CD8-positive, alpha-beta memory T cell (primary cell): ENCODE measurements around the gene NEDD4L. TPM values are rescaled to one million over a fixed set of nuclear protein-coding genes. Genes with fewer than 3 reads are reported as not detected.
"Not testable (repeated sequence)": the region's sequence is repeated elsewhere in the genome, so short reads cannot be mapped to it uniquely, and the experiment has no call there.

Experiments used
- CTCF ChIA-PET: fragments of 350-600 bp; sonication (Branson Sonifier 250); formaldehyde crosslinking; loops from one replicate; lab custom pipeline; 2021; ENCODE audit warnings: antibody characterized with exemption; lab: Charles Lee
- POLR2A ChIA-PET: fragments of 350-600 bp; sonication (Branson Sonifier 250); formaldehyde crosslinking; loops from one replicate; lab custom pipeline; 2021; ENCODE audit warnings: antibody characterized with exemption; lab: Charles Lee
- DNase-seq, 5 donors: peaks; one replicate each; pipeline versions ENCODE4 v3.0.0 to v3.0.0-alpha.2; 2020 to 2022; ENCODE audit warnings: mixed read lengths in 1 of 5
- H3K27ac ChIP-seq: one replicate; pipeline ENCODE4 v1.7.0; 2013; ENCODE audit warnings: low read depth, mild to moderate bottlenecking, low read length, moderate library complexity
- H3K27me3 ChIP-seq: 2 replicates; pipeline ENCODE4 v1.7.0; 2013; ENCODE audit warnings: low read length, mild to moderate bottlenecking; ENCODE audit not compliant: insufficient read depth, poor library complexity, severe bottlenecking
- H3K36me3 ChIP-seq: 2 replicates; pipeline ENCODE4 v1.7.0; 2013; ENCODE audit warnings: mild to moderate bottlenecking, low read length, moderate library complexity; ENCODE audit not compliant: insufficient read depth
- H3K4me1 ChIP-seq: 2 replicates; pipeline ENCODE4 v1.7.0; 2013; ENCODE audit warnings: mild to moderate bottlenecking, low read length, moderate library complexity; ENCODE audit not compliant: insufficient read depth
- H3K4me3 ChIP-seq: 2 replicates; pipeline ENCODE4 v1.7.0; 2013; ENCODE audit warnings: mild to moderate bottlenecking, low read length
- H3K9me3 ChIP-seq: 2 replicates; pipeline ENCODE4 v1.7.0; 2013; ENCODE audit warnings: mild to moderate bottlenecking, low read length
- H3K27ac Mint-ChIP-seq, 8 donors: one replicate each; pipeline ENCODE4 v1.8.0; 2020 to 2021; ENCODE audit warnings: mixed read lengths in 8 of 8, mild to moderate bottlenecking in 6 of 8, inconsistent platforms in 3 of 8, moderate library complexity in 3 of 8
- H3K27me3 Mint-ChIP-seq, 2 donors: one replicate each; pipeline ENCODE4 v1.8.0; 2020 to 2021; ENCODE audit warnings: mixed read lengths in 2 of 2, mild to moderate bottlenecking in 1 of 2, moderate library complexity in 1 of 2
- H3K36me3 Mint-ChIP-seq, 3 donors: one replicate each; pipeline ENCODE4 v1.8.0; 2020 to 2021; ENCODE audit warnings: mixed read lengths in 3 of 3, inconsistent platforms in 1 of 3, mild to moderate bottlenecking in 1 of 3
- H3K4me1 Mint-ChIP-seq, 3 donors: one replicate each; pipeline ENCODE4 v1.8.0; 2020 to 2021; ENCODE audit warnings: mixed read lengths in 3 of 3, inconsistent platforms in 1 of 3, mild to moderate bottlenecking in 1 of 3
- H3K4me3 Mint-ChIP-seq, 7 donors: one replicate each; pipeline ENCODE4 v1.8.0; 2020 to 2021; ENCODE audit warnings: mixed read lengths in 7 of 7, mild to moderate bottlenecking in 6 of 7, moderate library complexity in 4 of 7, inconsistent platforms in 2 of 7
- H3K9me3 Mint-ChIP-seq, 5 donors: one replicate each; pipeline ENCODE4 v1.8.0; 2020 to 2022; ENCODE audit warnings: mixed read lengths in 5 of 5, mild to moderate bottlenecking in 3 of 5, moderate library complexity in 2 of 5, inconsistent platforms in 1 of 5
- polyA plus RNA-seq: library from polyadenylated mRNA; unstranded; fragments of 300-500 nt; fragmentation: Illumina TruSeq; gene quantifications from one replicate; pipeline ENCODE4 v1.2.3, GENCODE V29; 2021
- total RNA-seq, 2 experiments: library from RNA; stranded (reverse); gene quantifications; one replicate each; pipeline ENCODE4 v1.2.3, GENCODE V29; 2021

Gene NEDD4L
- total and polyA plus RNA-seq, 3 experiments from 2014 or later, result 1.4 to 4.1 (median 3.0) TPM

DNA sequence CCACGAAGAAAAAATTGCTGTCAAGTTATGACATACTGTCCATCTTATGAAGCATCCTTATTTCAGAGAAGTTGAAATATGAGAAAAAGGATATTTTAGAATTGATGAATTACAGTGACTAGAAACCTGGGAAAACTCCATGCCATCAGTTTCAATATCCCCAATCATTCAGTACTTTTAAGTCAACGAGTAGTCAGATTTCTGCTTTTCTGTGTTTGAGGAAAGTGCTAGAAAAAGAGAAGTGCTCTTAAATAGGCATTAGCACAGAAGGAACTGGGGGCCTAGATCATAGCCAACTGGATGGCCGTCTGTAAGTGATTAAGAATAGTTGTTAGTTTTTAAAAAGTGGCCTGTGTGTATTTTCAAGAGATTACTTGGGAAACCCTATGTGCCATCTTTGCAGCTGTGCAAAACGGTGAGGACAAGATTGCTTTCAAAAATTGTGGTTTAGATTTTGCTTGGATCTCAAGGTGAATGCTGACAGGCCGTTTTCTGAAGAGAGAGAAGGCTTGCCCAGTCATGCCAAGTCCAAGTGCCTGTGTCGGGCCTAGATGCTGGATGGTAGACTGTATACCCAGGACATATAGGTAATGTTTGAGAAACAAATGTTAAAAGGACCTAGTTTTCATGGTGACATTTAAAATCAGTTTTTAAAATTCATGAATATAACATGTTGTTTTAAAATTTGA, 5.1 kb downstream of the NEDD4L start:
- Histone ChIP-seq H3K27me3 (no peaks in the 10 kb centered on the region), H3K36me3 (no peaks in the 10 kb centered on the region), H3K4me1 (peaks cover 5% of the 10 kb centered on the region), H3K9me3 (no peaks in the 10 kb centered on the region), H3K4me3 (no peak overlapping the region), H3K27ac (no peak overlapping the region)
- CTCF ChIA-PET, result no interaction called here
- Mint-ChIP-seq H3K9me3 (no peaks in the 10 kb centered on the region), H3K36me3 (peaks cover 0 to 1% (median 0%) of the 10 kb centered on the region in 3 donors), H3K27me3 (peaks cover 5 to 21% of the 10 kb centered on the region in 2 donors), H3K4me3 (peak overlapping the region in 1 of 7 donors; percentile 35), H3K27ac (no peak overlapping the region), H3K4me1 (peaks cover 16 to 19% (median 18%) of the 10 kb centered on the region in 3 donors)
- no peak for DNase-seq
- POLR2A ChIA-PET, result no interaction called here

DNA sequence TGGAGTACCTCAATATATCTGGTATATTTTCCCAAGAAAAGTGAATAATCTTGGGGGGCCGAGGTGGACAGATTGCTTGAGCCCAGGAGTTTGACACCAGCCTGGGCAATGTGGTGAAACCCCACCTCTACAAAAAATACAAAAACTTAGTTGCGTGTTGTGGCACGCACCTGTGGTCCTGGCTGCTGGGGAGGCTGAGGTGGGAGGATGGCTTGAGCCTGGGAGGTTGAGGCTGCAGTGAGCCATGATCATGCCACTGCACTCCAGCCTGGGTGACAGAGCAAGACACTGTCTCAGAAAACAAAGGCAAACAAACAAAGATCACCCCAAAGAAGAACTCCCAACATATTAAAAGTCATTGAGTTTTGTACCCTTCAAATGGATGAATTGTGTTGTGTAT, 6.9 kb downstream of the NEDD4L start:
- CTCF ChIA-PET, H3K4me3 Mint-ChIP-seq, DNase-seq, H3K4me1 Mint-ChIP-seq, H3K27ac Mint-ChIP-seq, H3K27ac ChIP-seq, H3K9me3 ChIP-seq, H3K9me3 Mint-ChIP-seq, H3K36me3 ChIP-seq, H3K4me3 ChIP-seq, H3K27me3 ChIP-seq, H3K36me3 Mint-ChIP-seq, POLR2A ChIA-PET, H3K4me1 ChIP-seq: not testable (repeated sequence)
- peaks cover under 1 to 13% of the 10 kb centered on the region in 2 donors for H3K27me3 Mint-ChIP-seq

GRCh38 chr18:58051765-58052460, 7.9 kb downstream of the NEDD4L start:
- peaks cover 0 to 6% (median 4%) of the 10 kb centered on the region in 3 donors for H3K4me1 Mint-ChIP-seq
- H3K27me3 ChIP-seq, result no peaks in the 10 kb centered on the region
- DNase-seq, result no peak
- H3K4me3 ChIP-seq, result no peak overlapping the region
- ChIA-PET POLR2A (no interaction called here), CTCF (no interaction called here)
- no peaks in the 10 kb centered on the region for H3K4me1 ChIP-seq
- H3K36me3 ChIP-seq, result no peaks in the 10 kb centered on the region
- H3K36me3 Mint-ChIP-seq, result peaks cover 0 to 2% (median 0%) of the 10 kb centered on the region in 3 donors
- H3K27ac ChIP-seq, result no peak overlapping the region
- no peak overlapping the region for H3K4me3 Mint-ChIP-seq
- no peaks in the 10 kb centered on the region for H3K9me3 ChIP-seq
- H3K27me3 Mint-ChIP-seq, result peaks cover 2 to 9% of the 10 kb centered on the region in 2 donors
- peak overlapping the region in 1 of 8 donors; percentile 1 for H3K27ac Mint-ChIP-seq
- H3K9me3 Mint-ChIP-seq, result no peaks in the 10 kb centered on the region

- POLR2A ChIA-PET, result no interaction called here
- no peaks in the 10 kb centered on the region for H3K36me3 ChIP-seq
- H3K4me3 ChIP-seq, result no peak overlapping the region
- no peaks in the 10 kb centered on the region for H3K4me1 ChIP-seq
- Mint-ChIP-seq H3K4me3 (no peak overlapping the region), H3K4me1 (peaks cover 0 to 6% (median 4%) of the 10 kb centered on the region in 3 donors), H3K9me3 (no peaks in the 10 kb centered on the region), H3K27ac (no peak overlapping the region), H3K27me3 (peaks cover 2 to 4% of the 10 kb centered on the region in 2 donors), H3K36me3 (peaks cover 0 to 2% (median 0%) of the 10 kb centered on the region in 3 donors)
- no peak for DNase-seq
- H3K9me3 ChIP-seq, result no peaks in the 10 kb centered on the region
- H3K27ac ChIP-seq, result no peak overlapping the region
- H3K27me3 ChIP-seq, result no peaks in the 10 kb centered on the region
- CTCF ChIA-PET, result no interaction called here
These were observed 8.9 kb downstream of the NEDD4L start for GRCh38 chr18:58052960-58053359.

- CTCF ChIA-PET, result interaction anchor here (1.3 kb wide), 1 partner anchor 10 kb away, joined by 3 read pairs; the partner anchor contains the start of gene NEDD4L
- H3K27me3 Mint-ChIP-seq, result peaks cover 2 to 4% of the 10 kb centered on the region in 2 donors
- Histone ChIP-seq H3K4me3 (no peak overlapping the region), H3K9me3 (no peaks in the 10 kb centered on the region), H3K4me1 (no peaks in the 10 kb centered on the region), H3K27ac (no peak overlapping the region), H3K36me3 (no peaks in the 10 kb centered on the region), H3K27me3 (no peaks in the 10 kb centered on the region)
- no peak overlapping the region for H3K4me3 Mint-ChIP-seq
- POLR2A ChIA-PET, result no interaction called here
- peaks cover 0 to 6% (median 4%) of the 10 kb centered on the region in 3 donors for H3K4me1 Mint-ChIP-seq
- H3K9me3 Mint-ChIP-seq, result no peaks in the 10 kb centered on the region
- H3K27ac Mint-ChIP-seq, result no peak overlapping the region
- H3K36me3 Mint-ChIP-seq, result peaks cover 0 to 1% (median 0%) of the 10 kb centered on the region in 3 donors
- no peak for DNase-seq
These were observed 10.2 kb downstream of the NEDD4L start for GRCh38 chr18:58054041-58054781.

DNA sequence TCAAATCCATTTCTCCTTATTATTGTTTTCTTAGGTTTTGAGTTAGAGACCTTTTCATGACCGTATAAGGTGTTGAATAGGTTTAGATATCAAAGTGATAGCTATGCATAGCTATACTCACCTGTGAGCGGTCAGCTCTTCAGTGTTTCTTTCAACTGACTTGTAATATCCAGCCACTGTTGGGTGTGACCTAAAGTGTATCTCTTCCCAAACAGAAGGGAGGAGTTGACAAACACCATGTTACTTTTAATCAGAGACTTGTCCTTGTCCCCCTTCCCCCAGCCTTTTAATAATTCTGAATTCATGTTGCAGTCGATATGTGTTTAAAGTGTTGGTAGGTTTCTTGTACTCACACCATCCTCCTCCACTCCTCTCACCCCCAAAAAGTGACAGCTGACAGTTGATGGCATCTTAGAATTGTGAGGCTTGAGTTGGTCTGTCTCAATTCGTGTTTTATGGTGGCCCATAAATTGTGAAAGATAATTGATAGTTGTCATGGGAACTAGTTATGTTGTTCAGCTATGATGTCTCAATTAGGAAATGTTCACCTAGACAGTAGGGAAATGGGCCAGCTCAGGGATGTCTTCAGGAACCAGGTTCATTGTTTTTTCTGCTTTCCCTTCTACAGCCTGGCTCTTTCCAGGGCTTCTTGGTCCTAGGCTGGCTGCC, 12.0 kb downstream of the NEDD4L start:
- Mint-ChIP-seq H3K27me3 (peaks cover 2 to 4% of the 10 kb centered on the region in 2 donors), H3K27ac (no peak overlapping the region), H3K4me1 (peaks cover 0 to 6% (median 4%) of the 10 kb centered on the region in 3 donors), H3K9me3 (no peaks in the 10 kb centered on the region), H3K4me3 (no peak overlapping the region), H3K36me3 (peaks cover 0 to 1% (median 0%) of the 10 kb centered on the region in 3 donors)
- POLR2A ChIA-PET, result no interaction called here
- Histone ChIP-seq H3K9me3 (no peaks in the 10 kb centered on the region), H3K36me3 (no peaks in the 10 kb centered on the region), H3K27ac (no peak overlapping the region), H3K4me3 (no peak overlapping the region), H3K4me1 (no peaks in the 10 kb centered on the region), H3K27me3 (peaks cover 3% of the 10 kb centered on the region)
- CTCF ChIA-PET, result interaction anchor here (0.9 to 1.9 kb wide), 3 partner anchors 11 to 14 kb away, joined by 3 to 6 read pairs (median 4); no protein-coding TSS in a partner anchor
- no peak for DNase-seq

- Histone ChIP-seq H3K4me1 (no peaks in the 10 kb centered on the region), H3K27ac (no peak overlapping the region), H3K36me3 (no peaks in the 10 kb centered on the region), H3K27me3 (peaks cover 3% of the 10 kb centered on the region), H3K4me3 (no peak overlapping the region), H3K9me3 (no peaks in the 10 kb centered on the region)
- H3K9me3 Mint-ChIP-seq, result no peaks in the 10 kb centered on the region
- no peak overlapping the region for H3K27ac Mint-ChIP-seq
- ChIA-PET CTCF (interaction anchor here (1.9 kb wide), 1 partner anchor 15 kb away, joined by 6 read pairs; no protein-coding TSS in a partner anchor), POLR2A (no interaction called here)
- no peak for DNase-seq
- peaks cover 2 to 4% of the 10 kb centered on the region in 2 donors for H3K27me3 Mint-ChIP-seq
- H3K4me3 Mint-ChIP-seq, result no peak overlapping the region
- H3K36me3 Mint-ChIP-seq, result peaks cover 0 to 1% (median 0%) of the 10 kb centered on the region in 3 donors
- H3K4me1 Mint-ChIP-seq, result peaks cover 0 to 2% (median 1%) of the 10 kb centered on the region in 3 donors
These were observed 12.8 kb downstream of the NEDD4L start for GRCh38 chr18:58056852-58057251.
